AG09309 (cell line): ENCODE results near the gene ADPRS.
A peak's percentile ranks its signal among the peaks of the same experiment; 100 is the strongest.

Experiments
- DNase-seq: peaks from one replicate; pipeline ENCODE4 v3.0.0-alpha.2; 2010; ENCODE audit warnings: low read depth
- H3K4me3 ChIP-seq: 2 replicates; pipeline ENCODE4 v1.5.1; 2011; ENCODE audit warnings: mild to moderate bottlenecking, low read depth, low read length, moderate library complexity; ENCODE audit not compliant: control insufficient read depth
- CTCF ChIP-seq: IDR thresholded peaks from 2 replicates; pipeline ENCODE4 v1.5.1; 2011; ENCODE audit warnings: mild to moderate bottlenecking, low read depth, low read length, inconsistent platforms; ENCODE audit not compliant: insufficient read depth, control insufficient read depth; ENCODE audit errors: missing control alignments

ADPRS gene

GRCh38 chr1:36088577-36089392 is at the start of gene ADPRS:
TSS of gene ADPRS (plus strand) at chr1:36088892. CDS start at chr1:36088905, 13 bp downstream.
- TF ChIP-seq CTCF = peak; percentile 79
- peak within 1 kb of the TSS; percentile 60 for H3K4me3 ChIP-seq
- DNase-seq = no peak

DNA sequence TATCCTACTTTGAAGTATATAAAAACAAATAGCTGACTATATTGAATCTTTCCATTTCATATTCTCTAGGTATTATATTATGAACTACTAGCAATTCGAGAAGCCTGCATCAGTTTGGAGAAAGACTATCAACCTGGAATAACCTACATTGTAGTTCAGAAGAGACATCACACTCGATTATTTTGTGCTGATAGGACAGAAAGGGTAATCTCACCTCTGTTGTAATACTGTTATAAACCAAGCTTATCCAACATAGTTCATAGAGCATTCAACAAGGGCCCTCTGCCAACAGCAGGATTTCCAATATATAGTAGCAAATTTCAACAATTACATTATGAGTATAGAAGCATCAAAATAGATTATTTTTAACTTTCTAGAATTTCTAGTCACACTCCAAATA is 48.5 kb upstream of the ADPRS start:
- no peak overlapping the region for H3K4me3 ChIP-seq
- no peak for TF ChIP-seq CTCF
- DNase-seq = no peak

GRCh38 chr1:36051821-36052220 is 36.9 kb upstream of the ADPRS start:
- no peak for TF ChIP-seq CTCF

GRCh38 chr1:36053978-36054377 is 34.7 kb upstream of the ADPRS start:
- H3K4me3 ChIP-seq = no peak overlapping the region
- no peak for DNase-seq
- no peak for TF ChIP-seq CTCF

More at GRCh38 chr1:36051821-36052220, 36.9 kb upstream of the ADPRS start:
- no peak for DNase-seq
- no peak overlapping the region for H3K4me3 ChIP-seq

GRCh38 chr1:36055706-36056105 is 33.0 kb upstream of the ADPRS start:
- H3K4me3 ChIP-seq = no peak overlapping the region
- DNase-seq = no peak
- no peak for TF ChIP-seq CTCF

GRCh38 chr1:36062315-36062714 is 26.4 kb upstream of the ADPRS start:
- H3K4me3 ChIP-seq = no peak overlapping the region
- no peak for TF ChIP-seq CTCF
- no peak for DNase-seq

DNA sequence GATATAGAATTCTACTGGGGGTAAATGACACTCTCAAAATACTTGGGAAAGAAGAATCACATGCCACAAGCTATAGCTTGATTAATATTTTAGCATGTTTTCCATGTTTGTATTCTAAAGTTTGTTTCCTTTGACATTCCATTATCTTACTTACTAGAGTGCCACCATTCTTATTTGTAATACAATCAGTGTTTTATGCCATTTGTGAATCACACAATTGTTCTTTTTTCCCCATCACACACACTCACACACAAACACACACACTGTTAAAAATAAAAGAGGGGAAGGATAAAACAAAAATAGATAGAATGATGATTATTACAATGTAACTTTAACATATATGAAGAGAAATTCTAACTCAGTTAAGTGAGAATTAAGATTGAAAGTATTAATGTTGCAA is 20.8 kb upstream of the ADPRS start:
- TF ChIP-seq CTCF = no peak
- no peak for DNase-seq
- no peak overlapping the region for H3K4me3 ChIP-seq
